ENCODE measurements around the gene NRDE2.

Gene NRDE2

DNA sequence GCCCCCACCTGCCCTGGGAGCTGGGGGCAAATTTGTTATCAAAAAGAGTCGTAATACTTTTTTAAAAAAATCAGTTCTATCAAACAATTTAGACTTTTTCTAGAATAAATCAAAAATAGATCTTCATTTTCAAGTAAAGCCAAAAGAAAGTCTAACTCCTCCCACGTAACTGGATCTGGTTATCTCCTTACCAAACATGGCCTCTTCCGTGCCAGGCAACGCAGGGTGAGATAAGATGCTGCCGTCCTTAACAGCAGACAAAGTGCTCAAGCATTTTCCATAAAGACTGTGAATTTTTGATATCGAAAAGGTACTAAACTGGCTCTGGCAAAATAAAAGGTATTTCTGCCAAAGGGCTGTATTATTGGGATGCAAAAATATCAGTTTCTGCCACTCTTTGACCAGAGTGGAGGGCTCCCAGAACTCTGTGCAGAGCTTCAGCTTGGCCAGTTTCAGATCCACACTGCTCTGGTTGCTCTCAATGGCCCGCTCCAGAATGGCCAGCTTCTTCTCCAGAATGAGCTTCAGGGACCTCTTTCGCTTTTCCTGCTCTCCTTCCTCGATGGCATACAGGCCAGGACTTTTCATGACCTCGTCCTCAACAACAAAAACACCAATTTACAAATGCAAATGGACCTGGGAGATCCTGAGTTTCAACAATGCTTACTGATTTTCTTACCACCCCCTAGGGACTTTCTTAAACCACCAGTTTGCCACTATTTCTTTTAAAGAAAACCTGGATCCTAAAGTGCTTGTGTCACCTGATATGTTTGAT lies 29.0 kb downstream of the NRDE2 start:
- CTCF ChIA-PET = interaction anchor here (1.0 to 4.1 kb wide), 9 partner anchors 13 to 599 kb away, joined by 3 to 74 read pairs (median 7); partner anchors contain the start of gene TTC7B

GRCh38 chr14:90301668-90302090 lies 30.1 kb downstream of the NRDE2 start:
- CTCF ChIA-PET = interaction anchor here (0.7 to 5.9 kb wide), 32 partner anchors 8 to 872 kb away, joined by 3 to 74 read pairs (median 5); partner anchors contain the start of gene TTC7B
- no peak overlapping the region for H3K4me3 ChIP-seq (ENCODE audit: low read depth, low read length)
- TF ChIP-seq CTCF (IDR thresholded peaks at IDR 0.05; ENCODE audit: insufficient read depth, low read length, missing control alignments) = peak; percentile 45
- POLR2A ChIA-PET = interaction anchor here (0.9 to 1.2 kb wide), 3 partner anchors 96 to 457 kb away, joined by 3 to 8 read pairs (median 4); partner anchors contain the start of gene CALM1
- DNase-seq (ENCODE audit: low read depth, low spot score) = peak; percentile 38

More for the DNA sequence above, 29.0 kb downstream of the NRDE2 start:
- no peak for TF ChIP-seq CTCF (IDR thresholded peaks at IDR 0.05; ENCODE audit: insufficient read depth, low read length, missing control alignments)
- POLR2A ChIA-PET = interaction anchor here (1.2 kb wide), 1 partner anchor 94 kb away, joined by 8 read pairs; the partner anchor contains the start of gene CALM1
- DNase-seq (ENCODE audit: low read depth, low spot score) = no peak
- H3K4me3 ChIP-seq (ENCODE audit: low read depth, low read length) = no peak overlapping the region

DNA sequence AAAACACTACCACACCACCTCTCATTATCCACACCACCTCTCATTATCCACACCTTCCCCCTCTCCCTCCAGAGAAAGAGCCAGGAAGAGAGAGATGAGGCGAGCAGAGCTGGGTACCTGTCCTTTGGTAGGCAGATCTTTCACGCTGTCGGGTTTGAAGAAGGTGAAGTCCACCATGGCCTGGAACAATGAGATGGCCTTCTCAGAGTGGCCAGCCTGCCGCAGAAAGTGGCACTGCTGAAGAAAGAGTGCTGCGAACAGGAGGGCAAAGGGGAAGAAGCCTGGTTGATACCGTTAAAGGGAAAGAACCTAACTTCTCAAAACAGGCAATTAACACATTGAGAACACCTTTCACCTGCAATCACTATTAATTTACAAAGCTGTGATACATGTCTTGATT lies 30.6 kb downstream of the NRDE2 start:
- ChIA-PET CTCF (interaction anchor here (0.6 to 5.9 kb wide), 34 partner anchors 9 to 872 kb away, joined by 3 to 74 read pairs (median 5); partner anchors contain the start of gene TTC7B), POLR2A (interaction anchor here (0.9 to 1.2 kb wide), 3 partner anchors 96 to 457 kb away, joined by 3 to 8 read pairs (median 4); partner anchors contain the start of gene CALM1)
- TF ChIP-seq CTCF (IDR thresholded peaks at IDR 0.05; ENCODE audit: insufficient read depth, low read length, missing control alignments) = no peak

GRCh38 chr14:90300611-90301047 lies 31.1 kb downstream of the NRDE2 start:
- DNase-seq (ENCODE audit: low read depth, low spot score) = no peak
- ChIA-PET CTCF (interaction anchor here (0.6 to 5.9 kb wide), 20 partner anchors 9 to 873 kb away, joined by 3 to 74 read pairs (median 6); partner anchors contain the start of gene TTC7B), POLR2A (no interaction called here)
- no peak for TF ChIP-seq CTCF (IDR thresholded peaks at IDR 0.05; ENCODE audit: insufficient read depth, low read length, missing control alignments)
- no peak overlapping the region for H3K4me3 ChIP-seq (ENCODE audit: low read depth, low read length)

More for the DNA sequence above, 30.6 kb downstream of the NRDE2 start:
- DNase-seq (ENCODE audit: low read depth, low spot score) = no peak
- H3K4me3 ChIP-seq (ENCODE audit: low read depth, low read length) = no peak overlapping the region

DNA sequence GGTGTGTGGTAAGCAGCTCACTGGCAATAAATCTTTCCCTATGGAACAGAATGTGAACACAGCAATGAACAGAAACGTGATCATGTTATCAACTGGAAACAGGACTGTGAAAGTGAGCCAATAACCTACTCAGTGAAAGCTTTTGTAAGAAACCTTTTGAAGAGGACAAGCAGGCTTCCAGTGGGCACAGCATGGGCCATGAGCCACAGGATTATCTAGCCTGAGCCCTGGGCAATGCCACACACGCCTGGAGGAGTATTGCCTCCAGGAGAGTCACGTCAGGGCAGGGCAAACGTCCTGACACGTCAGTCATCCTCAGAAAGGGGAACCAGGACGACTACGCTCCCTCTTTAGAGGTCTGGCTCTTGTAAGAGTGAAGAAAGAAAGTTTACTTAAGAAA lies 32.3 kb downstream of the NRDE2 start:
- H3K4me3 ChIP-seq (ENCODE audit: low read depth, low read length) = no peak overlapping the region
- no peak for DNase-seq (ENCODE audit: low read depth, low spot score)
- no peak for TF ChIP-seq CTCF (IDR thresholded peaks at IDR 0.05; ENCODE audit: insufficient read depth, low read length, missing control alignments)
- POLR2A ChIA-PET = no interaction called here
- CTCF ChIA-PET = interaction anchor here (2.1 to 5.9 kb wide), 2 partner anchors 10 to 459 kb away, joined by 12 to 48 read pairs; no protein-coding TSS in a partner anchor
